Tibial artery (tissue), 4 donors: ENCODE measurements around the gene TCAIM.

Experiments
- DNase-seq, 2 donors: peaks; one replicate each; pipeline ENCODE4 v3.0.0-alpha.2; 2019
- H3K27ac ChIP-seq, 2 donors: fragments of 200-600 bp; sonication (generic) in 1 of 2; 1 replicate in 1 of 2; 2 replicates in 1 of 2; pipeline ENCODE4 v1.5.1; 2018 to 2019; ENCODE audit warnings: mild to moderate bottlenecking in 1 of 2
- H3K27me3 ChIP-seq, 2 donors: fragments of 200-600 bp; sonication (generic) in 1 of 2; one replicate each; pipeline versions ENCODE4 v1.5.1 to v1.6.0; 2016 to 2019
- H3K36me3 ChIP-seq, 3 donors: fragments of 200-600 bp; sonication (generic) in 2 of 3; one replicate each; pipeline ENCODE4 v1.5.1; 2016 to 2019; ENCODE audit warnings: mild to moderate bottlenecking in 2 of 3
- H3K4me1 ChIP-seq, 4 donors: fragments of 200-600 bp; sonication (generic) in 2 of 4; 1 replicate in 3 of 4; 2 replicates in 1 of 4; pipeline ENCODE4 v1.5.1; 2016 to 2019
- H3K4me3 ChIP-seq, 2 donors: fragments of 200-600 bp; sonication (generic) in 1 of 2; 1 replicate in 1 of 2; 2 replicates in 1 of 2; pipeline ENCODE4 v1.5.1; 2018 to 2019; ENCODE audit warnings: mild to moderate bottlenecking in 2 of 2
- H3K9me3 ChIP-seq, 3 donors: fragments of 200-600 bp; sonication (generic) in 1 of 3; one replicate each; pipeline ENCODE4 v1.5.1; 2016 to 2019
- intact Hi-C: fragments of 100-400 bp; cut with DNase I; formaldehyde crosslinking; loops from one replicate; pipeline ENCODE4 v1.15.0; 2023; ENCODE audit warnings: low total_unique reads
- TF ChIP-seq, protein P1 (sequence below), 2 experiments: fragments of 200-600 bp in 1 of 2; fragments of 450-650 bp in 1 of 2; IDR thresholded peaks; one replicate each; pipeline ENCODE4 v1.5.1; 2017 to 2019; ENCODE audit warnings: antibody characterized with exemption in 2 of 2, mild to moderate bottlenecking in 1 of 2, moderate library complexity in 1 of 2

Gene TCAIM

DNA sequence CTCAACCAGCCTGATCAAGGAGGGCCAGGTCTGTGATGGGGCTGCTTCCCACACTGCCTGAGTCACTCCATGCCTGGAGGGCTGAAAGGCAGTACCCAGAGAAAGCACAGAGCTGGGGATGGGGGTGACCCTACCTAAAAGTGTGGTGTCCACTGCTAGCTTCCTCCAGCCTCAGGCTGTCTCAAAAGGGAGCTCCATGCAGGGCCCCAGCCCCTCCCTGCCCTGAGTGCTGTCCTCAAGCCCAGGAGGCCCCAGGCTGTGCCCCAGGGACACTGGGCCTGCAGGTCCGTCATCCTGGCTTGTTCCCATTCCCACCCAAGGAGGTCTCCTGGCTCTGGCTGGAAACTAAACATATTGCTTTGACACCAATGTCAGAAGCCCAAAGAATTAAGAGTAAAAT is 82.1 kb downstream of the TCAIM start:
- H3K27me3 ChIP-seq, result peaks cover 0 to 3% of the 10 kb centered on the region in 2 donors
- no peaks in the 10 kb centered on the region for H3K9me3 ChIP-seq
- intact Hi-C loops, result no loop called here
- TF ChIP-seq, protein P1, sequence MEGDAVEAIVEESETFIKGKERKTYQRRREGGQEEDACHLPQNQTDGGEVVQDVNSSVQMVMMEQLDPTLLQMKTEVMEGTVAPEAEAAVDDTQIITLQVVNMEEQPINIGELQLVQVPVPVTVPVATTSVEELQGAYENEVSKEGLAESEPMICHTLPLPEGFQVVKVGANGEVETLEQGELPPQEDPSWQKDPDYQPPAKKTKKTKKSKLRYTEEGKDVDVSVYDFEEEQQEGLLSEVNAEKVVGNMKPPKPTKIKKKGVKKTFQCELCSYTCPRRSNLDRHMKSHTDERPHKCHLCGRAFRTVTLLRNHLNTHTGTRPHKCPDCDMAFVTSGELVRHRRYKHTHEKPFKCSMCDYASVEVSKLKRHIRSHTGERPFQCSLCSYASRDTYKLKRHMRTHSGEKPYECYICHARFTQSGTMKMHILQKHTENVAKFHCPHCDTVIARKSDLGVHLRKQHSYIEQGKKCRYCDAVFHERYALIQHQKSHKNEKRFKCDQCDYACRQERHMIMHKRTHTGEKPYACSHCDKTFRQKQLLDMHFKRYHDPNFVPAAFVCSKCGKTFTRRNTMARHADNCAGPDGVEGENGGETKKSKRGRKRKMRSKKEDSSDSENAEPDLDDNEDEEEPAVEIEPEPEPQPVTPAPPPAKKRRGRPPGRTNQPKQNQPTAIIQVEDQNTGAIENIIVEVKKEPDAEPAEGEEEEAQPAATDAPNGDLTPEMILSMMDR (IDR thresholded peaks at IDR 0.05), result no peak
- H3K27ac ChIP-seq, result no peak overlapping the region
- DNase-seq, result no peak
- no peaks in the 10 kb centered on the region for H3K4me1 ChIP-seq
- H3K36me3 ChIP-seq, result no peaks in the 10 kb centered on the region
- H3K4me3 ChIP-seq, result no peak overlapping the region

DNA sequence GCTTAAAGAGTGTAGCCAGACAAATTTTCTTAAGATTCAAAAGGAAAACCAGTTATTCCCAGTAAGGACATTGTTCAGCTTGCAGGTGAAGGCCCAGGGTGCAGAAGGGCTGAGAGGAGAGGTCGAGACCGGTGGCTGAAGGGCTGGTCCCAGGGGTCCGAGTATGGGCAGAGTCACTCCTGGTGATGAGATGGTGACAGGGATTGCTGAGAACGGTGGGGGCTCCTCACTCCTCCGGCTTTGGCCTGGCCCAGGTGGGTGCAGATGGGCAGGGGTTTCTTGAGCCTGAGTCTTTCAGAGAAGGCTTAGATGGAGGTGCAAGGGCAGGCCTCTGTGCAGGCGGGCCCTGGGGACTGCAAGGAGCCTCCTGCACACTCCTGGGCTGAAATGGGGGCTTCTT is 82.7 kb downstream of the TCAIM start:
- intact Hi-C loops, result no loop called here
- Histone ChIP-seq H3K36me3 (no peaks in the 10 kb centered on the region), H3K27me3 (peaks cover 0 to 3% of the 10 kb centered on the region in 2 donors), H3K9me3 (no peaks in the 10 kb centered on the region), H3K27ac (no peak overlapping the region), H3K4me1 (no peaks in the 10 kb centered on the region), H3K4me3 (no peak overlapping the region)
- TF ChIP-seq, protein P1 (IDR thresholded peaks at IDR 0.05), result no peak
- DNase-seq, result no peak

DNA sequence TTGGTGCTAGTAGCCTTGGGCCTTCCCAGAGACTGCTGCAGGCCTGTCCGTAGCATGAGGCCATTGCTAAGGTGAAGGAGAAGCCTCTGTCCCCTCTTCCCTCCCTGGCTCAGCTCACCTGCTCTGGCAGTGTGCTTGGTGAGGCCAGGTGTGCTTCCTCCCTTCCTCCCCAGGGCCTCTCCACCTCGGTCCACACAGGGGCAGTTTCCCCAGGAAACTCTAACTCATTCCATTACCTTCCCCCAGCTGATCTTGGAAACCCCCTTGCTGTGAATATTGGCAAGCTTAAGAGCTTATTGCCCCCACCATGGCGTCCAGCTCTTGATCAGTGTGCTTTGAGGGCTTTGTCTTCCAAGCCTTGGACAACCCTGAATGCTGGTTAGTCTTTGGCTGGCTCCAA is 86.2 kb downstream of the TCAIM start:
- intact Hi-C loops, result no loop called here
- DNase-seq, result no peak
- Histone ChIP-seq H3K4me3 (no peak overlapping the region), H3K27ac (no peak overlapping the region), H3K9me3 (no peaks in the 10 kb centered on the region), H3K4me1 (no peaks in the 10 kb centered on the region), H3K36me3 (no peaks in the 10 kb centered on the region), H3K27me3 (peaks cover 0 to 3% of the 10 kb centered on the region in 2 donors)
- TF ChIP-seq, protein P1 (IDR thresholded peaks at IDR 0.05), result no peak

DNA sequence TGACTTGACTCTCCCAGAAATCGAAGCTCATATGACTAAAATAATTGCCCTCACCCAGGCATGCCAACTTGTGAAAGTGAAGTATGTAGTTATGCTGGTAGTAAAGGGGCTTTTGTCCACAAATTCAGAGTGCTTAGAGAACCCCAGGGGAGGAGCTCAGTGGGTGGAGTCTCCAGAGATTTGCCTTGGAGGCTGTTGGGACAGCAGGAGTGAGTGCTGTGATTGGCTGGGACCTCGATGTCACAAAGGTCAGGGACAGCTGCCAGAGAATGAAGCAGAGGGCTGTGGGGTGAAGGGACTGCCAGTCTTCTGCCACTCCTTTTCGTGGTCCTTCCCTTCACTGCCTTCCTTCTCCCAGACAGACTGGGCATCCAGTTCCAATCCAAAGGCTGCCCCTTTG is 89.1 kb downstream of the TCAIM start:
- Histone ChIP-seq H3K9me3 (no peaks in the 10 kb centered on the region), H3K27me3 (peaks cover 0 to 3% of the 10 kb centered on the region in 2 donors), H3K4me3 (no peak overlapping the region), H3K27ac (no peak overlapping the region), H3K4me1 (no peaks in the 10 kb centered on the region), H3K36me3 (no peaks in the 10 kb centered on the region)
- intact Hi-C loops, result no loop called here
- no peak for DNase-seq
- TF ChIP-seq, protein P1 (IDR thresholded peaks at IDR 0.05), result no peak

DNA sequence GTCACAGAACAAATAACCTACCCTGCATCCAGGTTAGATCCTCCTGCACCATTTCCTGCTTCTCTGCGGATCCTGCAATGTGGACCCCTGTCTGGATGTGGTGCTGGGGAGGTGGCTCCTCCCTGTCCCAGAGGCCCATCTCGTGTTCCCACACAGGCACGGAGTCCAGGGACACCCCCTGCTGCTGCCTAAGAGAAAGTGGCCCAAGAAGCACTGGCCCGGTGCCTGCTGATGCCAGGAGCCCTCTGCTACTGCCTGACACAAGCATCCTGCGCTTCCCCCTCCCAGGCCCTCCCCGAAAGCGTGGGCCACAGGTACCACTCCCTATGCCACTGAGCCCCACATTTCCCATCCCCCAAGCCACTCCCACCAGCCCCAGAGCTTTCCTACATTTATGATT is 90.3 kb downstream of the TCAIM start:
- no peak for DNase-seq
- H3K27me3 ChIP-seq, result no peaks in the 10 kb centered on the region
- no peaks in the 10 kb centered on the region for H3K4me1 ChIP-seq
- H3K27ac ChIP-seq, result no peak overlapping the region
- TF ChIP-seq, protein P1 (IDR thresholded peaks at IDR 0.05), result no peak
- intact Hi-C loops, result no loop called here
- no peaks in the 10 kb centered on the region for H3K36me3 ChIP-seq
- H3K9me3 ChIP-seq, result no peaks in the 10 kb centered on the region
- no peak overlapping the region for H3K4me3 ChIP-seq

DNA sequence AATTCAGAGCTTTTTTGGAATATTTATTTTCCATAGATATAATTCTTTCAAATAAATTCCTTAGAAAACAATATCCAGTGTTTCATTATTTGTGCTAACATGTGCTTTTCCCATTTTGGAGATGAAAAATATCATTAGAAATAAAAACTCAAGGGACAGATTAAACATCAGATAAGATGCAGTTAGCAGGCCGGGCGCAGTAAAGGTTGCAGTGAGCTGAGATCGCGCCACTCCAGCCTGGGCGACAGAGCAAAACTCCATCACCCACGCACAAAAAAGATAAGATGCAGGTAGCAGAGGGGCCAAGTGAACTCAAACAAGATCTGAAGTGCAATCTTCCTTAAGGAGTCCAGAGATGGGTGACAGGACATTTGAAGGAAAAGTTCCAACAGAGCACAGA is 90.9 kb downstream of the TCAIM start:
- H3K9me3 ChIP-seq, result no peaks in the 10 kb centered on the region
- DNase-seq, result no peak

More for the DNA sequence above, 90.9 kb downstream of the TCAIM start:
- TF ChIP-seq, protein P1 (IDR thresholded peaks at IDR 0.05), result no peak
- Histone ChIP-seq H3K4me1 (no peaks in the 10 kb centered on the region), H3K27ac (no peak overlapping the region), H3K36me3 (no peaks in the 10 kb centered on the region), H3K27me3 (no peaks in the 10 kb centered on the region), H3K4me3 (no peak overlapping the region)
- intact Hi-C loops, result no loop called here
